ENCODE results near the gene PPP1R15B. TPM values are rescaled to one million over a fixed set of nuclear protein-coding genes. Genes with fewer than 3 reads are reported as not detected.

Gene PPP1R15B
- total RNA-seq, 2 experiments from 2014 or later, result 63.8 to 64.6 TPM

DNA sequence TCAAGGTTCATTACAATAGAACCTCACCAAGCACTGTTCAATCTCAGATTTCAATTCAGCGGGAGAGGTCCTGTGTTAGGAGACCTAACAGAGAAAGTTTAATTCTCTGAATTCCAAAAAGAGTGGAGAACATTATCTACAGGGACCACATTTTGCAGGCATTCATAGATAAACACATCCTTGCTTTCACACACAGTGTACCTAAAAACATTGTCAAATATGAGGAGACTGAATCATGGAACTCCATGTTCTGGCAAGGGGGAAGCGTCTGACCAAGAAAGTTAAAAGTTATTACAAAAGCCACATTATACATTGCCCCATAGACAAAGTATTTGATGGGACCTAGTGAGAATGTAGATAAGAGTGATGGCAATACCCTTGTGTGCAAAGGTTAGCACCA, 21.1 kb upstream of the PPP1R15B start:
- intact Hi-C loops (cut with micrococcal nuclease), result loop anchor here (5.0 kb wide), 1 partner anchor 70 kb away; no protein-coding TSS in a partner anchor
- ChIA-PET POLR2A (no interaction called here), CTCF (interaction anchor here (0.6 to 26.9 kb wide), 10 partner anchors 12 to 375 kb away, joined by 3 to 1122 read pairs (median 24); partner anchors contain the start of gene PIK3C2B)
- Mint-ChIP-seq H3K4me1 (ENCODE audit: low read depth) (peaks cover 3% of the 10 kb centered on the region), H3K27ac (no peak overlapping the region), H3K4me3 (no peak overlapping the region), H3K27me3 (no peaks in the 10 kb centered on the region), H3K36me3 (ENCODE audit: low read depth) (peaks cover 19% of the 10 kb centered on the region), H3K9me3 (no peaks in the 10 kb centered on the region)
- ATAC-seq (no peak), DNase-seq (no peak)
- TF ChIP-seq CTCF (IDR thresholded peaks at IDR 0.05), result no peak

DNA sequence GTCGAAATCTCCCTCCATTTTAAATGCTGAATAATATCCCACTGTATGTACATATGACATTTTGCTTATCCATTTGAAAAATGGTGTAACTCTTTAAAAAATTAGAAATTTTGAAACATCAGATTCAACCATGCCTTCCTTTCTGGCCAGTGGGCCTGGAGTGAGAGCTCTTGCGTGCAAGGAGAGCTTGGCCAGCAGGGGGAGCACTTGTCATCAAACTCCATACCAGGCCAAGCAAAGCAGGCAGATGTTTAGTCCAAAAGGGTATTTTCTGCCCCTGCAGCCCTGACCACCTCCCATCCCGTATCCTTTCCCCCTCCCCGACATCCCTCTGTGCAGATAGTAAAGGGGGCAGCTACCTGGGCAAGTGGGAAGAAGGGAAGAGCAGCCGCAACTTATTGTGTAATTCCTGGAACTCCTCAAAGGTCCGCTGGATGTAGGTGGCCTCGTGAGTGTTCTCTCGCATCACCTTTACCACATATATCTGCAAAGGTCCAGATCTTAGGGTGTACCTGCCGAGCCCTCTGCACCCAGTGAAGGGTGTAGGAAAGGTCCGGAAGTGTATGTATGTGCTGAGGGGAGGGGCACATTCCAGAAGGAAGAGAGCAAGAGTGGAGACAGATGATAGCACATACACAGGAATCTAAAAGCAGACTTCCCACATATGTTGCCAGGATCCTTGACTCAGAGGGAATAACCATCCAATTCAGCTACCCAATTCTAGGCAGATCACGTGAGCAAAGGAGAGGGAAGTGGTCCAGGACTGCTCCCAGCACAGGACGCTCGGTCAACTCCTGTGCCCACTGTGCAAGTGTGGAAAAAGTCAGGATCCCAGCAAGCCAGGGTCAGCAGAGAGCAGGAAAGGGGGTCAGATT, 19.9 kb upstream of the PPP1R15B start:
- Mint-ChIP-seq H3K9me3 (no peaks in the 10 kb centered on the region), H3K27me3 (no peaks in the 10 kb centered on the region), H3K4me1 (ENCODE audit: low read depth) (peaks cover 3% of the 10 kb centered on the region), H3K4me3 (no peak overlapping the region), H3K27ac (no peak overlapping the region), H3K36me3 (ENCODE audit: low read depth) (peaks cover 20% of the 10 kb centered on the region)
- ATAC-seq (peak; percentile 89), DNase-seq (peak; percentile 91)
- peak; percentile 91 for TF ChIP-seq CTCF (IDR thresholded peaks at IDR 0.05)
- intact Hi-C loops (cut with micrococcal nuclease), result loop anchor here (5.0 kb wide), 1 partner anchor 71 kb away; no protein-coding TSS in a partner anchor
- CTCF ChIA-PET, result interaction anchor here (0.5 to 26.9 kb wide), 42 partner anchors 8 to 1211 kb away, joined by 3 to 1122 read pairs (median 6); partner anchors contain the start of gene PIK3C2B
- POLR2A ChIA-PET, result interaction anchor here (0.8 to 1.3 kb wide), 4 partner anchors 11 to 75 kb away, joined by 3 to 5 read pairs (median 4); no protein-coding TSS in a partner anchor

DNA sequence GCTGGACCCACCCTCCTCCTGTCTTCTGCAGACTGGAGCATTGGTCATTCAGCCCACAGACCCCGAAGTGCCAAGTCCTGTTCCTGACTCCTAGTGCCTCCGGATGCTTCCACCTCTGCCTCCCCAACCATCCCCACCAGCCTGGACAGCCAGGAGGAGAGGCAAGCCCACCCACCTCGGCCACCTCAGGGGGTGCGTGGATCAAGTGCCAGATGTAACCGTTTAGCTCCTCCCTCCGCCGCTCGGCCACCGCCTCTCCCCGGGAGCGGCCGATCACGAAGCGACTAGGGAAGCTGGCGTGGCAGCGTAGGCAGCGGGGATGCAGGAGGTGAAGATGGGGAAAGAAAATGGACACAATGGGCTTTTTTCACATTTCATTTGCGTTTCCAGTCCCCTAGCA, 18.1 kb upstream of the PPP1R15B start:
- Mint-ChIP-seq H3K27ac (no peak overlapping the region), H3K27me3 (no peaks in the 10 kb centered on the region), H3K36me3 (ENCODE audit: low read depth) (peaks cover 27% of the 10 kb centered on the region), H3K4me3 (no peak overlapping the region), H3K9me3 (no peaks in the 10 kb centered on the region), H3K4me1 (ENCODE audit: low read depth) (peaks cover 3% of the 10 kb centered on the region)
- DNase-seq (no peak), ATAC-seq (no peak)
- TF ChIP-seq CTCF (IDR thresholded peaks at IDR 0.05), result no peak
- CTCF ChIA-PET, result interaction anchor here (0.9 to 26.9 kb wide), 10 partner anchors 10 to 377 kb away, joined by 3 to 1122 read pairs (median 13); partner anchors contain the start of genes MDM4 and PIK3C2B
- POLR2A ChIA-PET, result interaction anchor here (0.9 kb wide), 1 partner anchor 72 kb away, joined by 3 read pairs; no protein-coding TSS in a partner anchor
- intact Hi-C loops (cut with micrococcal nuclease), result loop anchor here (5.0 kb wide), 1 partner anchor 73 kb away; no protein-coding TSS in a partner anchor

- TF ChIP-seq CTCF (IDR thresholded peaks at IDR 0.05), result no peak
Observed at GRCh38 chr1:204426971-204427701, 15.5 kb upstream of the PPP1R15B start.

More at GRCh38 chr1:204426971-204427701, 15.5 kb upstream of the PPP1R15B start:
- no peak for ATAC-seq
- no peak for DNase-seq
- intact Hi-C loops (cut with micrococcal nuclease), result no loop called here
- ChIA-PET POLR2A (interaction anchor here (1.2 kb wide), 1 partner anchor 60 kb away, joined by 3 read pairs; no protein-coding TSS in a partner anchor), CTCF (interaction anchor here (1.0 to 26.9 kb wide), 5 partner anchors 10 to 264 kb away, joined by 3 to 1122 read pairs (median 3); partner anchors contain the start of gene PIK3C2B)
- H3K9me3 Mint-ChIP-seq, result no peaks in the 10 kb centered on the region
- H3K4me1 Mint-ChIP-seq (ENCODE audit: low read depth), result peaks cover 3% of the 10 kb centered on the region
- no peak overlapping the region for H3K4me3 Mint-ChIP-seq
- no peak overlapping the region for H3K27ac Mint-ChIP-seq
- H3K27me3 Mint-ChIP-seq, result no peaks in the 10 kb centered on the region
- H3K36me3 Mint-ChIP-seq (ENCODE audit: low read depth), result peaks cover 19% of the 10 kb centered on the region
